SK-N-SH treated with all-trans-retinoic acid at 6 μM for 48 hours (cell line): Measurements from ENCODE around the gene EPN1.
A peak's percentile ranks its signal among the peaks of the same experiment; 100 is the strongest.

Experiments used
- ATAC-seq: fragments of 200-7000 bp; cut with Tn5 transposase; 3 replicates; pipeline ENCODE4 v1.9.1; 2020; ENCODE audit warnings: mild to moderate bottlenecking, moderate library complexity
- ARNTL ChIP-seq: fragments of 450-650 bp; formaldehyde crosslinking; IDR thresholded peaks from 2 replicates; pipeline ENCODE4 v1.5.0; 2020; ENCODE audit warnings: low read depth, mild to moderate bottlenecking, moderate library complexity, borderline replicate concordance
- BACH2 ChIP-seq: fragments of 250-450 bp; sonication (Bioruptor Pico); IDR thresholded peaks from 2 replicates; pipeline ENCODE4 v1.9.0; 2021; ENCODE audit warnings: mild to moderate bottlenecking, borderline replicate concordance
- CSDC2 ChIP-seq: fragments of 250-450 bp; sonication (Bioruptor Pico); IDR thresholded peaks from 2 replicates; pipeline ENCODE4 v1.5.0; 2020; ENCODE audit warnings: mild to moderate bottlenecking, moderate library complexity
- GLIS3 ChIP-seq: fragments of 250-450 bp; sonication (Bioruptor Pico); IDR thresholded peaks from 2 replicates; pipeline ENCODE4 v1.5.0; 2020; ENCODE audit warnings: mild to moderate bottlenecking, moderate library complexity
- ISL1 ChIP-seq: fragments of 250-450 bp; sonication (Bioruptor Pico); IDR thresholded peaks from 2 replicates; pipeline ENCODE4 v2.1.2; 2022; ENCODE audit warnings: mild to moderate bottlenecking, moderate library complexity
- OSR1 ChIP-seq: fragments of 250-450 bp; sonication (Bioruptor Pico); IDR thresholded peaks from 2 replicates; pipeline ENCODE4 v1.8.0; 2022; ENCODE audit warnings: moderate library complexity, mild to moderate bottlenecking, inconsistent platforms
- PPARA ChIP-seq: fragments of 250-450 bp; sonication (Bioruptor Pico); IDR thresholded peaks from 2 replicates; pipeline ENCODE4 v1.5.0; 2020; ENCODE audit warnings: mild to moderate bottlenecking, borderline replicate concordance
- RARB ChIP-seq: fragments of 250-450 bp; sonication (Bioruptor Pico); IDR thresholded peaks from 2 replicates; pipeline ENCODE4 v1.8.0; 2021; ENCODE audit warnings: mild to moderate bottlenecking, moderate library complexity
- SNAI2 ChIP-seq: fragments of 250-450 bp; sonication (Bioruptor Pico); IDR thresholded peaks from 2 replicates; pipeline ENCODE4 v1.5.0; 2020; ENCODE audit warnings: mild to moderate bottlenecking, moderate library complexity
- TCF4 ChIP-seq: fragments of 250-450 bp; sonication (Bioruptor Pico); IDR thresholded peaks from 2 replicates; pipeline ENCODE4 v1.8.0; 2021; ENCODE audit warnings: mild to moderate bottlenecking, moderate library complexity, borderline replicate concordance
- TOX ChIP-seq: fragments of 250-450 bp; sonication (Bioruptor Pico); IDR thresholded peaks from 2 replicates; pipeline ENCODE4 v1.8.0; 2021; ENCODE audit warnings: mild to moderate bottlenecking, moderate library complexity, borderline replicate concordance
- TSHZ2 ChIP-seq: fragments of 250-450 bp; sonication (Bioruptor Pico); IDR thresholded peaks from 2 replicates; pipeline ENCODE4 v1.5.0; 2020; ENCODE audit warnings: mild to moderate bottlenecking, moderate library complexity
- ZC3H10 ChIP-seq: fragments of 250-450 bp; sonication (Bioruptor Pico); IDR thresholded peaks from 2 replicates; pipeline ENCODE4 v1.5.1; 2021; ENCODE audit warnings: mild to moderate bottlenecking, moderate library complexity
- ZFP3 ChIP-seq: fragments of 250-450 bp; sonication (Bioruptor Pico); IDR thresholded peaks from 2 replicates; pipeline ENCODE4 v1.5.0; 2020; ENCODE audit warnings: mild to moderate bottlenecking, moderate library complexity
- ZFP30 ChIP-seq: fragments of 450-650 bp; formaldehyde crosslinking; IDR thresholded peaks from 2 replicates; pipeline ENCODE4 v1.5.0; 2022; ENCODE audit warnings: mild to moderate bottlenecking, moderate library complexity
- ZNF70 ChIP-seq: fragments of 450-650 bp; formaldehyde crosslinking; IDR thresholded peaks from 2 replicates; pipeline ENCODE4 v1.5.0; 2020; ENCODE audit warnings: mild to moderate bottlenecking, moderate library complexity
- ZNF8 ChIP-seq: fragments of 450-650 bp; formaldehyde crosslinking; IDR thresholded peaks from 2 replicates; pipeline ENCODE4 v1.5.0; 2020; ENCODE audit warnings: mild to moderate bottlenecking, moderate library complexity
- TF ChIP-seq, protein P1 (sequence below): fragments of 250-450 bp; sonication (Bioruptor Pico); IDR thresholded peaks from 2 replicates; pipeline ENCODE4 v1.5.1; 2020; ENCODE audit warnings: low read depth, mild to moderate bottlenecking, moderate library complexity
- TF ChIP-seq, protein P2 (sequence below): fragments of 250-450 bp; sonication (Bioruptor Pico); IDR thresholded peaks from 2 replicates; pipeline ENCODE4 v1.5.1; 2021; ENCODE audit warnings: mild to moderate bottlenecking, moderate library complexity
- TF ChIP-seq, protein P3 (sequence below): fragments of 250-450 bp; sonication (Bioruptor Pico); IDR thresholded peaks from 2 replicates; pipeline ENCODE4 v1.8.0; 2020; ENCODE audit warnings: mild to moderate bottlenecking, moderate library complexity, borderline replicate concordance

EPN1 gene

DNA sequence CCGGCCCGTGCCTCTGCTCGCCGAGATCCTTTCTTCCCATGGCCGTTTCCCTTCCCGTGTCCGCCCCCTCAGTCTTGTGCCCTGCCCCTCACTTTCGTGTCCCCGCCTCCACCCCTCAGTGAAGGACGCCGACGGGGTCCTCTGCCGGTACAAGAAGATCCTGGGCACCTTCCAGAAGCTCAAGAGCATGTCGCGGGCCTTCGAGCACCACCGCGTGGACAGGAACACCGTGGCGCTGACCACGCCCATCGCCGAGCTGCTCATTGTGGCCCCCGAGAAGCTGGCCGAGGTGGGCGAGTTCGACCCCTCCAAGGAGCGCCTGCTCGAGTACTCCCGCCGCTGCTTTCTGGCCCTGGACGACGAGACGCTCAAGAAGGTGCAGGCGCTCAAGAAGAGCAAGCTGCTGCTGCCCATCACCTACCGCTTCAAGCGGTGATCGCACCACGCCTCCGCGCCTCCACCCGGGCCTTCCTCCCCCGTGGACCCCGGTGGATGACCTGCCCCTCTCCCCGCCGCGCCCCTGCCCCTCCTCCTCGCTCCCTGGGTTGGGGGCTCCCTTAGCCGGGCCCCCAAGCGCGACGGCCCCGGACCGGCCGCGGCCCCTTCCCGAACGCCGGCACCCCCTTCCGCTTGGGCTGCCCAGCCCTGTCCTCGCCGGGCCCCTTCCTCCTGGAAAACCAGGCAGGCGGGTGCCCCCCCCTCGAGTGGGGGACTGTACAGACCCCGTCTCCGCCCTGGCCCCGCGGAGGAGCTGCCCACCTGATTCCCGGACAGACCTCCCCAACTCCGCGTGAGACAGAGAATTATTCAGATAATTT is 22.5 kb upstream of the EPN1 start (continued):
- TF ChIP-seq ISL1 (no peak), CSDC2 (no peak)

DNA sequence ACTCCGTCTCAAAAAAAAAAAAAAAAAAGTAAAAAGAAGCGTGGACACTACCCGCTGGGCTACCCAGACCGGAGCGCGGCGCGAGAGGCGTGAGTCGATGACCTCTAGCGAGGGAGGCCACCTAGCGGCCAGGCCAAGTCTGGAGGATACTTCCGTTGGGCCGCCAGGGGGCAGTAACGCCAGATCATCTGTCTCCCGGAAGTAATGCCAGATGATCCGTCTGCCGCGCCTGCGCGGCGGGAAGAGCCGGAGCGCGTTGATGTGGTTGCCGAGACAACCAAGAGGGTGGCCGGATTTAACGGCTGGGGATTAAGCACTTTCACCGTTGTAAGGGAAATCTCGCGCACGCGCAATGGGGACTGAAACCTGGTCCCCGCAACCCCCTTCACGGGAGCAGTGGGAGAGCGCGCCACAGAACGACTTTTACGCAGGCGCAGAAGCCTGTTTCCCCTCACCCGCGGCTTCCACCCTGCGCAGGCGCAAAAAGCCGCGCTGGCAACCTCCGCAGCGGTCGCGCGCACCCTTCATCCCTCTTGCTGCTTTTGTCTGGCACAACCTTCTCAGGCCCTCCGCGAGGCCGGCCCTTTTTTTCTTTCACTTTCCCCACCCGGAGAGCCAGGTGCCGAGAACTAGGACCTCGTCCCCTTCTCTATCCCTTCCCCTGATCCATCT is 21.2 kb upstream of the EPN1 start:
- peak; percentile 54 for ATAC-seq
- TF ChIP-seq, protein P1, sequence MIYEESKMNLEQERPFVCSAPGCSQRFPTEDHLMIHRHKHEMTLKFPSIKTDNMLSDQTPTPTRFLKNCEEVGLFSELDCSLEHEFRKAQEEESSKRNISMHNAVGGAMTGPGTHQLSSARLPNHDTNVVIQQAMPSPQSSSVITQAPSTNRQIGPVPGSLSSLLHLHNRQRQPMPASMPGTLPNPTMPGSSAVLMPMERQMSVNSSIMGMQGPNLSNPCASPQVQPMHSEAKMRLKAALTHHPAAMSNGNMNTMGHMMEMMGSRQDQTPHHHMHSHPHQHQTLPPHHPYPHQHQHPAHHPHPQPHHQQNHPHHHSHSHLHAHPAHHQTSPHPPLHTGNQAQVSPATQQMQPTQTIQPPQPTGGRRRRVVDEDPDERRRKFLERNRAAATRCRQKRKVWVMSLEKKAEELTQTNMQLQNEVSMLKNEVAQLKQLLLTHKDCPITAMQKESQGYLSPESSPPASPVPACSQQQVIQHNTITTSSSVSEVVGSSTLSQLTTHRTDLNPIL (CRISPR knock-in tag) = no peak
- TF ChIP-seq ZFP30 (CRISPR knock-in tag) = no peak
- TF ChIP-seq, protein P2, sequence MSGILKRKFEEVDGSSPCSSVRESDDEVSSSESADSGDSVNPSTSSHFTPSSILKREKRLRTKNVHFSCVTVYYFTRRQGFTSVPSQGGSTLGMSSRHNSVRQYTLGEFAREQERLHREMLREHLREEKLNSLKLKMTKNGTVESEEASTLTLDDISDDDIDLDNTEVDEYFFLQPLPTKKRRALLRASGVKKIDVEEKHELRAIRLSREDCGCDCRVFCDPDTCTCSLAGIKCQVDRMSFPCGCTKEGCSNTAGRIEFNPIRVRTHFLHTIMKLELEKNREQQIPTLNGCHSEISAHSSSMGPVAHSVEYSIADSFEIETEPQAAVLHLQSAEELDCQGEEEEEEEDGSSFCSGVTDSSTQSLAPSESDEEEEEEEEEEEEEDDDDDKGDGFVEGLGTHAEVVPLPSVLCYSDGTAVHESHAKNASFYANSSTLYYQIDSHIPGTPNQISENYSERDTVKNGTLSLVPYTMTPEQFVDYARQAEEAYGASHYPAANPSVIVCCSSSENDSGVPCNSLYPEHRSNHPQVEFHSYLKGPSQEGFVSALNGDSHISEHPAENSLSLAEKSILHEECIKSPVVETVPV (CRISPR knock-in tag) = no peak
- no peak for TF ChIP-seq OSR1 (CRISPR knock-in tag)
- no peak for TF ChIP-seq ZC3H10 (CRISPR knock-in tag)
- no peak for TF ChIP-seq ISL1
- no peak for TF ChIP-seq CSDC2
- TF ChIP-seq BACH2 (CRISPR knock-in tag) = no peak
- no peak for TF ChIP-seq ZNF70 (CRISPR knock-in tag)
- no peak for TF ChIP-seq PPARA
- TF ChIP-seq, protein P3, sequence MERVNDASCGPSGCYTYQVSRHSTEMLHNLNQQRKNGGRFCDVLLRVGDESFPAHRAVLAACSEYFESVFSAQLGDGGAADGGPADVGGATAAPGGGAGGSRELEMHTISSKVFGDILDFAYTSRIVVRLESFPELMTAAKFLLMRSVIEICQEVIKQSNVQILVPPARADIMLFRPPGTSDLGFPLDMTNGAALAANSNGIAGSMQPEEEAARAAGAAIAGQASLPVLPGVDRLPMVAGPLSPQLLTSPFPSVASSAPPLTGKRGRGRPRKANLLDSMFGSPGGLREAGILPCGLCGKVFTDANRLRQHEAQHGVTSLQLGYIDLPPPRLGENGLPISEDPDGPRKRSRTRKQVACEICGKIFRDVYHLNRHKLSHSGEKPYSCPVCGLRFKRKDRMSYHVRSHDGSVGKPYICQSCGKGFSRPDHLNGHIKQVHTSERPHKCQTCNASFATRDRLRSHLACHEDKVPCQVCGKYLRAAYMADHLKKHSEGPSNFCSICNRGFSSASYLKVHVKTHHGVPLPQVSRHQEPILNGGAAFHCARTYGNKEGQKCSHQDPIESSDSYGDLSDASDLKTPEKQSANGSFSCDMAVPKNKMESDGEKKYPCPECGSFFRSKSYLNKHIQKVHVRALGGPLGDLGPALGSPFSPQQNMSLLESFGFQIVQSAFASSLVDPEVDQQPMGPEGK = no peak
- TF ChIP-seq ZNF8 (CRISPR knock-in tag) = no peak
- TF ChIP-seq RARB (CRISPR knock-in tag) = no peak
- no peak for TF ChIP-seq TOX
- no peak for TF ChIP-seq TCF4 (CRISPR knock-in tag)
- TF ChIP-seq GLIS3 (CRISPR knock-in tag) = no peak
- no peak for TF ChIP-seq ARNTL
- no peak for TF ChIP-seq ZFP3 (CRISPR knock-in tag)
- no peak for TF ChIP-seq TSHZ2 (CRISPR knock-in tag)
- TF ChIP-seq, all 23 proteins: peak for 0

- no peak for TF ChIP-seq PPARA
- TF ChIP-seq ARNTL = no peak
- TF ChIP-seq ZNF70 (CRISPR knock-in tag) = no peak
- peak; percentile 88 for ATAC-seq
Measured at GRCh38 chr19:55654323-55654867, 20.6 kb upstream of the EPN1 start.

GRCh38 chr19:55654868-55655647 is 20.0 kb upstream of the EPN1 start, which contains the start of gene U2AF2:
Gene U2AF2 (plus strand): TSS chr19:55655035. CDS start chr19:55655105, 70 bp downstream.
- ATAC-seq = peak; percentile 60
- no peak for TF ChIP-seq TOX
- no peak for TF ChIP-seq PPARA
- no peak for TF ChIP-seq TCF4 (CRISPR knock-in tag)
- TF ChIP-seq, protein P2 (CRISPR knock-in tag) = no peak
- no peak for TF ChIP-seq BACH2 (CRISPR knock-in tag)
- no peak for TF ChIP-seq ZNF70 (CRISPR knock-in tag)
- TF ChIP-seq SNAI2 = no peak
- TF ChIP-seq, protein P3 = no peak
- no peak for TF ChIP-seq ZFP3 (CRISPR knock-in tag)
